Panc1 (cell line): ENCODE results near the gene TTC29. TPM values are rescaled to one million over a fixed set of nuclear protein-coding genes. Genes with fewer than 3 reads are reported as not detected.

Experiments
- ATAC-seq: fragments of 200-7000 bp; cut with Tn5 transposase; 2 replicates; pipeline ENCODE4 v1.9.1; 2020; ENCODE audit warnings: mild to moderate bottlenecking, moderate library complexity
- BruUV-seq: library from RNA; stranded (reverse); fragments of 400-500 nt; replicated peaks from 2 replicates; lab custom pipeline; 2021; lab: Mats Ljungman, UMichigan
- CTCF ChIA-PET: fragments of 300-600 bp; sonication (Branson Sonifier 250); formaldehyde crosslinking; loops from one replicate; lab custom pipeline; 2022; ENCODE audit warnings: antibody characterized with exemption; lab: Charles Lee
- POLR2A ChIA-PET: fragments of 300-600 bp; sonication (Branson Sonifier 250); formaldehyde crosslinking; loops from one replicate; lab custom pipeline; 2022; ENCODE audit warnings: antibody characterized with exemption; lab: Charles Lee
- DNase-seq: peaks from one replicate; pipeline ENCODE4 v3.0.0-alpha.2; 2010; ENCODE audit warnings: low read depth, low spot score
- H3K27ac ChIP-seq: 2 replicates; pipeline ENCODE4 v1.5.1; 2011; ENCODE audit warnings: mild to moderate bottlenecking, low read length, inconsistent platforms
- H3K27me3 ChIP-seq: fragments of 200-500 bp; sonication (Bioruptor generic); 2 replicates; pipeline ENCODE4 v1.6.0; 2014; ENCODE audit warnings: low read length, inconsistent platforms; ENCODE audit not compliant: control insufficient read depth, insufficient read depth
- H3K36me3 ChIP-seq: fragments of 200-500 bp; sonication (Bioruptor generic); 2 replicates; pipeline ENCODE4 v1.5.1; 2014; ENCODE audit warnings: inconsistent platforms, mild to moderate bottlenecking, low read length, moderate library complexity; ENCODE audit not compliant: control insufficient read depth, insufficient read depth
- H3K4me1 ChIP-seq: 2 replicates; pipeline ENCODE4 v1.5.1; 2011; ENCODE audit warnings: inconsistent platforms, mild to moderate bottlenecking, low read length, moderate library complexity; ENCODE audit not compliant: control insufficient read depth, insufficient read depth
- H3K4me3 ChIP-seq, 2 experiments: 2 replicates each; pipeline ENCODE4 v1.5.1; 2011 to 2012; ENCODE audit warnings: low read depth in 2 of 2, low read length in 2 of 2, mild to moderate bottlenecking in 2 of 2, inconsistent platforms in 1 of 2, moderate library complexity in 1 of 2
- H3K9me3 ChIP-seq: fragments of 200-500 bp; sonication (Bioruptor generic); 2 replicates; pipeline ENCODE4 v1.5.1; 2014; ENCODE audit warnings: low read depth, mild to moderate bottlenecking, inconsistent platforms, low read length, moderate library complexity; ENCODE audit not compliant: control insufficient read depth, insufficient read depth
- CTCF ChIP-seq: fragments of 450-650 bp; IDR thresholded peaks from 2 replicates; pipeline ENCODE4 v1.5.1; 2017; ENCODE audit warnings: mild to moderate bottlenecking
- POLR2AphosphoS5 ChIP-seq: IDR thresholded peaks from 2 replicates; pipeline ENCODE4 v1.6.1; 2012; ENCODE audit warnings: mild to moderate bottlenecking, low read depth, low read length, moderate library complexity
- REST ChIP-seq, 2 experiments: IDR thresholded peaks; 2 replicates each; pipeline ENCODE4 v1.6.1; 2011 to 2012; ENCODE audit warnings: low read depth in 2 of 2, control low read depth in 1 of 2, low read length in 1 of 2, mild to moderate bottlenecking in 1 of 2, moderate library complexity in 1 of 2; ENCODE audit not compliant: insufficient read depth in 1 of 2
- SIN3A ChIP-seq: IDR thresholded peaks from 2 replicates; pipeline ENCODE4 v1.6.1; 2012; ENCODE audit warnings: low read depth, mild to moderate bottlenecking, low read length, moderate library complexity, borderline replicate concordance; ENCODE audit not compliant: insufficient read depth
- TCF7L2 ChIP-seq: IDR thresholded peaks from 2 replicates; pipeline ENCODE4 v1.6.1; 2011; ENCODE audit warnings: mild to moderate bottlenecking, low read depth, low read length, inconsistent platforms
- in situ Hi-C: cut with HindIII; loops from 2 replicates; pipeline ENCODE4 v1.10.0; 2016; ENCODE audit warnings: low sequenced_read_pairs, low pct_unique_long_range_greater_than_20kb
- intact Hi-C: fragments of 100-400 bp; cut with micrococcal nuclease; formaldehyde crosslinking; loops from one replicate; pipeline ENCODE4 v1.10.0; 2022; ENCODE audit not compliant: unreplicated experiment
- total RNA-seq: library from RNA; stranded (reverse); gene quantifications from one replicate; pipeline ENCODE4 v1.2.1, GENCODE V29; 2021; ENCODE audit not compliant: unreplicated experiment

The TTC29 gene
- total RNA-seq, 1 experiment from 2014 or later: not detected

- ATAC-seq (no peak), DNase-seq (no peak)
- no peak for TF ChIP-seq POLR2AphosphoS5
- no peak for TF ChIP-seq CTCF
- TF ChIP-seq SIN3A: no peak
- TF ChIP-seq TCF7L2: no peak
- no peak for TF ChIP-seq REST (IDR thresholded peaks at IDR 0.05; ENCODE audit: insufficient read depth in 1 of 2, low read depth in 2 of 2, low read length in 1 of 2)
- CTCF ChIA-PET: no interaction called here
- in situ Hi-C loops: no loop called here
- Histone ChIP-seq H3K27ac (no peak overlapping the region), H3K27me3 (no peaks in the 10 kb centered on the region), H3K4me3 (no peak overlapping the region), H3K36me3 (no peaks in the 10 kb centered on the region), H3K9me3 (no peaks in the 10 kb centered on the region), H3K4me1 (no peaks in the 10 kb centered on the region)
- no TSS peak for BruUV-seq
- intact Hi-C loops: no loop called here
- POLR2A ChIA-PET: no interaction called here
Observed at GRCh38 chr4:146883070-146883469, 62.6 kb downstream of the TTC29 start.

- BruUV-seq: no TSS peak
- H3K9me3 ChIP-seq: no peaks in the 10 kb centered on the region
- ATAC-seq (no peak), DNase-seq (no peak)
- in situ Hi-C loops (no loop called here), intact Hi-C loops (no loop called here)
- ChIA-PET CTCF (no interaction called here), POLR2A (no interaction called here)
- H3K4me1 ChIP-seq: no peaks in the 10 kb centered on the region
- no peak for TF ChIP-seq TCF7L2
- no peak for TF ChIP-seq SIN3A
- TF ChIP-seq POLR2AphosphoS5: no peak
- no peak for TF ChIP-seq CTCF
- H3K27ac ChIP-seq: no peak overlapping the region
- no peak overlapping the region for H3K4me3 ChIP-seq
- no peaks in the 10 kb centered on the region for H3K27me3 ChIP-seq
- no peaks in the 10 kb centered on the region for H3K36me3 ChIP-seq
Observed at GRCh38 chr4:146857298-146857697, 88.4 kb downstream of the TTC29 start.
